ENCODE results near the gene CFAP91.

Gene CFAP91

GRCh38 chr3:119675188-119675874 lies 27.5 kb upstream of the CFAP91 start:
- no peak overlapping the region for H3K27ac ChIP-seq (ENCODE audit: extremely low read depth, low read depth, low read length)
- no peaks in the 10 kb centered on the region for H3K4me1 ChIP-seq (ENCODE audit: control insufficient read depth, insufficient read depth, low read length)
- ChIA-PET POLR2A (interaction anchor here (0.7 to 2.1 kb wide), 3 partner anchors 105 to 399 kb away, joined by 3 to 11 read pairs (median 4); partner anchors contain the start of gene TIMMDC1), CTCF (interaction anchor here (0.6 to 1.1 kb wide), 4 partner anchors 10 to 247 kb away, joined by 3 to 4 read pairs (median 3); no protein-coding TSS in a partner anchor)
- H3K9me3 ChIP-seq (ENCODE audit: control insufficient read depth, insufficient read depth, low read depth, low read length): no peaks in the 10 kb centered on the region
- TF ChIP-seq ZNF394 (tag by site-specific recombination; IDR thresholded peaks at IDR 0.05; ENCODE audit: borderline replicate concordance) (no peak), BCL11B (tag by site-specific recombination; IDR thresholded peaks at IDR 0.05; ENCODE audit: low read depth) (no peak), ZNF157 (tag by site-specific recombination; IDR thresholded peaks at IDR 0.05) (no peak), ZNF664 (tag by site-specific recombination; IDR thresholded peaks at IDR 0.05) (no peak), ZNF433 (tag by site-specific recombination; IDR thresholded peaks at IDR 0.05; ENCODE audit: low read depth) (no peak), ZNF580 (tag by site-specific recombination; IDR thresholded peaks at IDR 0.05) (no peak), ZBTB8A (tag by site-specific recombination; IDR thresholded peaks at IDR 0.05) (no peak)
- TF ChIP-seq, protein P1, sequence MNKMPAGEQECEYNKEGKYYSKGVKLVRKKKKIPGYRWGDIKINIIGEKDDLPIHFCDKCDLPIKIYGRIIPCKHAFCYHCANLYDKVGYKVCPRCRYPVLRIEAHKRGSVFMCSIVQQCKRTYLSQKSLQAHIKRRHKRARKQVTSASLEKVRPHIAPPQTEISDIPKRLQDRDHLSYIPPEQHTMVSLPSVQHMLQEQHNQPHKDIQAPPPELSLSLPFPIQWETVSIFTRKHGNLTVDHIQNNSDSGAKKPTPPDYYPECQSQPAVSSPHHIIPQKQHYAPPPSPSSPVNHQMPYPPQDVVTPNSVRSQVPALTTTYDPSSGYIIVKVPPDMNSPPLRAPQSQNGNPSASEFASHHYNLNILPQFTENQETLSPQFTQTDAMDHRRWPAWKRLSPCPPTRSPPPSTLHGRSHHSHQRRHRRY (tag by site-specific recombination; IDR thresholded peaks at IDR 0.05): no peak
- no peak overlapping the region; the same call in 1 of the 2 replicates for H3K4me3 ChIP-seq (ENCODE audit: low read depth, low read length)
- H3K36me3 ChIP-seq (ENCODE audit: control insufficient read depth in 2 of 2, insufficient read depth in 1 of 2, low read length in 2 of 2): peaks cover 4 to 48% of the 10 kb centered on the region in 2 experiments; a peak in 2 of 3 replicates

GRCh38 chr3:119676020-119676419 lies 26.8 kb upstream of the CFAP91 start:
- POLR2A ChIA-PET: interaction anchor here (1.2 to 2.1 kb wide), 2 partner anchors 13 to 177 kb away, joined by 5 to 11 read pairs; partner anchors contain the start of gene TIMMDC1
- no peak for TF ChIP-seq OVOL3 (tag by site-specific recombination; IDR thresholded peaks at IDR 0.05)
- TF ChIP-seq ZBTB1 (tag by site-specific recombination; IDR thresholded peaks at IDR 0.05): no peak
- TF ChIP-seq SCRT2 (tag by site-specific recombination; IDR thresholded peaks at IDR 0.05): no peak
- no peak for TF ChIP-seq ZNF600 (tag by site-specific recombination; IDR thresholded peaks at IDR 0.05)
- TF ChIP-seq ZNF560 (tag by site-specific recombination; IDR thresholded peaks at IDR 0.05; ENCODE audit: borderline replicate concordance): no peak
- peaks cover 4 to 42% of the 10 kb centered on the region in 2 experiments; a peak in 2 of 3 replicates for H3K36me3 ChIP-seq (ENCODE audit: control insufficient read depth in 2 of 2, insufficient read depth in 1 of 2, low read length in 2 of 2)
- H3K27ac ChIP-seq (ENCODE audit: extremely low read depth, low read depth, low read length): no peak overlapping the region
- peak overlapping the region; percentile 81 for H3K4me3 ChIP-seq (ENCODE audit: low read depth, low read length)
- CTCF ChIA-PET: interaction anchor here (1.1 kb wide), 1 partner anchor 11 kb away, joined by 3 read pairs; no protein-coding TSS in a partner anchor
- H3K4me1 ChIP-seq (ENCODE audit: control insufficient read depth, insufficient read depth, low read length): no peaks in the 10 kb centered on the region
- H3K9me3 ChIP-seq (ENCODE audit: control insufficient read depth, insufficient read depth, low read depth, low read length): no peaks in the 10 kb centered on the region

- ChIA-PET POLR2A (interaction anchor here (0.6 to 2.1 kb wide), 7 partner anchors 13 to 814 kb away, joined by 3 to 11 read pairs (median 4); partner anchors contain the start of gene TIMMDC1), CTCF (interaction anchor here (1.1 kb wide), 1 partner anchor 12 kb away, joined by 3 read pairs; no protein-coding TSS in a partner anchor)
- TF ChIP-seq SETDB1 (IDR thresholded peaks at IDR 0.05; ENCODE audit: insufficient read length, low read length): peak; percentile 61
- no peak for TF ChIP-seq ZNF488 (tag by site-specific recombination; IDR thresholded peaks at IDR 0.05)
- no peak for TF ChIP-seq ZNF433 (tag by site-specific recombination; IDR thresholded peaks at IDR 0.05; ENCODE audit: low read depth)
- no peak for TF ChIP-seq PRDM2 (tag by site-specific recombination; IDR thresholded peaks at IDR 0.05; ENCODE audit: borderline replicate concordance)
- TF ChIP-seq ZNF16 (tag by site-specific recombination; IDR thresholded peaks at IDR 0.05; ENCODE audit: low read depth): no peak
- TF ChIP-seq ATF2 (tag by site-specific recombination; IDR thresholded peaks at IDR 0.05; ENCODE audit: low read depth): no peak
These were observed 25.8 kb upstream of the CFAP91 start, which contains the start of gene COX17 for GRCh38 chr3:119676771-119677640. Gene COX17 (minus strand): TSS chr3:119677406. CDS start chr3:119677310, 96 bp downstream.

More at GRCh38 chr3:119676771-119677640, 25.8 kb upstream of the CFAP91 start, which contains the start of gene COX17:
- no peaks in the 10 kb centered on the region for H3K9me3 ChIP-seq (ENCODE audit: control insufficient read depth, insufficient read depth, low read depth, low read length)
- no peaks in the 10 kb centered on the region for H3K4me1 ChIP-seq (ENCODE audit: control insufficient read depth, insufficient read depth, low read length)
- peak within 1 kb of the TSS; percentile 87 for H3K27ac ChIP-seq (ENCODE audit: extremely low read depth, low read depth, low read length)
- H3K36me3 ChIP-seq (ENCODE audit: control insufficient read depth in 2 of 2, insufficient read depth in 1 of 2, low read length in 2 of 2): peaks cover 4 to 32% of the 10 kb centered on the region in 2 experiments; a peak in 2 of 3 replicates
- H3K4me3 ChIP-seq (ENCODE audit: low read depth, low read length): peak within 1 kb of the TSS; percentile 81
